Adrenal gland (tissue), 12 donors: Measurements from ENCODE around the gene TYMP. TPM values are rescaled to one million over a fixed set of nuclear protein-coding genes. Genes with fewer than 3 reads are reported as not detected.

Experiments used
- DNase-seq, 7 donors: peaks; one replicate each; pipeline ENCODE4 v3.0.0-alpha.2; 2019 to 2020
- H3K27ac ChIP-seq, 5 donors: fragments of 200-600 bp; sonication (generic) in 4 of 5; 1 replicate in 3 of 5; 2 replicates in 2 of 5; pipeline versions ENCODE4 v1.5.1 to v1.8.0; 2016 to 2020; ENCODE audit warnings: mild to moderate bottlenecking in 1 of 5
- H3K27me3 ChIP-seq: fragments of 200-600 bp; 2 replicates; pipeline ENCODE4 v1.8.0; 2021
- H3K36me3 ChIP-seq, 2 donors: fragments of 200-600 bp; replicated peaks in 1 of 2; 1 replicate in 1 of 2; 2 replicates in 1 of 2; pipeline versions ENCODE4 v1.5.1 to v1.8.0; 2018 to 2022
- H3K4me1 ChIP-seq, 2 donors: fragments of 200-600 bp; replicated peaks in 1 of 2; 1 replicate in 1 of 2; 2 replicates in 1 of 2; pipeline versions ENCODE4 v1.5.1 to v1.8.0; 2018 to 2021
- H3K4me3 ChIP-seq, 4 donors: fragments of 200-600 bp; sonication (generic) in 3 of 4; one replicate each; pipeline ENCODE4 v1.5.1; 2016 to 2018
- H3K9me3 ChIP-seq, 3 donors: fragments of 200-600 bp; sonication (generic) in 1 of 3; replicated peaks in 1 of 3; 1 replicate in 2 of 3; 2 replicates in 1 of 3; pipeline versions ENCODE4 v1.5.1 to v1.8.0; 2016 to 2021
- POLR2A ChIP-seq, 2 donors: fragments of 450-650 bp; IDR thresholded peaks; one replicate each; pipeline ENCODE4 v1.6.1; 2017; ENCODE audit warnings: antibody characterized with exemption in 2 of 2, mild to moderate bottlenecking in 2 of 2, moderate library complexity in 1 of 2
- WGBS, 4 donors: extraction: QIAGEN DNeasy Blood & Tissue Kit in 2 of 4; methylation state at CpG; one replicate each; pipeline versions ENCODE4 v1.1.5 to v1.1.7; 2013 to 2017; 5-methylcytosine and 5-hydroxymethylcytosine counted together
- intact Hi-C, 2 donors: fragments of 100-400 bp; cut with DNase I; formaldehyde crosslinking; loops; one replicate each; pipeline versions ENCODE4 v1.14.1 to v1.15.0; 2022 to 2023
- polyA plus RNA-seq, 3 donors: library from polyadenylated mRNA; stranded (reverse); fragments of 200-250 nt in 2 of 3; fragments of 350-450 nt in 1 of 3; fragmentation: Illumina TruSeq in 1 of 3; extraction: RNeasy Lipid Tissue Mini Kit (QIAGEN cat#74804) in 1 of 3; gene quantifications; one replicate each; pipeline ENCODE4 v1.2.3, GENCODE V29; 2013 to 2014
- total RNA-seq, 9 donors: library from RNA; depleted of rRNA in 4 of 9; stranded (reverse); fragments of >200 nt in 4 of 9; fragments of 120-200 nt in 1 of 9; fragmentation: NEBNext Ultra II Directional in 1 of 9; extraction: Animal tissue kit (Norgen Biotek cat#: 25700) in 1 of 9; gene quantifications; one replicate each; pipeline versions ENCODE4 v1.1.0 to v1.2.4, GENCODE V29; 2013 to 2023
- TF ChIP-seq, protein P1 (sequence below), 6 experiments: fragments of 450-650 bp in 4 of 6; fragments of 200-600 bp in 2 of 6; sonication (generic) in 1 of 6; IDR thresholded peaks; 1 replicate in 5 of 6; 2 replicates in 1 of 6; pipeline versions ENCODE4 v1.5.1 to v1.8.0; 2016 to 2021; ENCODE audit warnings: antibody characterized with exemption in 6 of 6, mild to moderate bottlenecking in 2 of 6, moderate library complexity in 1 of 6
- donor health status: healthy with polysubstance abuse.
- donor health status: Bipolar disorder and iron deficiency.
- donor health status: DM: yes; HTN: yes; CAD: no.
- donor health status: DM: no; HTN: no; CAD: no.
- donor health status: DM: no; HTN: no; CAD: no.
- donor health status: DM: yes; HTN: yes; CAD: no.

Gene TYMP
- total and polyA plus RNA-seq, 12 donors = 1.9 to 152 (median 64.5) TPM

DNA sequence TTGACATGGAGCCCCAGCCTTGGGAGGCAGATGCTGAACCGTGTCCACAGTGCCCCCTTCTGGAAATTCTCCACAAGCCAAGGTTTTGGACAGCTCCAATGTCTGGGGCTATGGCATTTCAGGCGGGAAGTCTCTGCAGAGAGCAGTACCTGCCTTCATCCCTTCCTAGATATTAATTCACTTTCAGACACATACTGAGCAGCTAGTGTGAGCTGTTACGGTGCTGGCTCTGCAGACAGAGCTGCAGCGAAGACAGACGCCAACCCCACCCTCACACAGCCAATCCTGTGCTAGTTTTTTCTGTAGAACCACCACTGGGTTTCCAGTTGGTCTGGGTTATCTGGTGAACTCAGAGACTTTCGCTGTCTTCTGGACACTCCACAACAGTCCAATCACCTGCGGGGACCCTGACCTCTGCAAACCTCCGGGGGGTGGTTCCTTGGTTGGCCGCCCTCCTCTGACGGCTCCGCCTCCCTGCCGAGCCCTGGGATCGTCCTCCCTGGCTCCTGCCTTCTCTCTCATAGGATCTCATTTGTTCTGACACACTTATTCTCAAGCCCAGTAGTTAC lies 31.4 kb downstream of the TYMP start:
- H3K27ac ChIP-seq = no peak overlapping the region
- TF ChIP-seq, protein P1, sequence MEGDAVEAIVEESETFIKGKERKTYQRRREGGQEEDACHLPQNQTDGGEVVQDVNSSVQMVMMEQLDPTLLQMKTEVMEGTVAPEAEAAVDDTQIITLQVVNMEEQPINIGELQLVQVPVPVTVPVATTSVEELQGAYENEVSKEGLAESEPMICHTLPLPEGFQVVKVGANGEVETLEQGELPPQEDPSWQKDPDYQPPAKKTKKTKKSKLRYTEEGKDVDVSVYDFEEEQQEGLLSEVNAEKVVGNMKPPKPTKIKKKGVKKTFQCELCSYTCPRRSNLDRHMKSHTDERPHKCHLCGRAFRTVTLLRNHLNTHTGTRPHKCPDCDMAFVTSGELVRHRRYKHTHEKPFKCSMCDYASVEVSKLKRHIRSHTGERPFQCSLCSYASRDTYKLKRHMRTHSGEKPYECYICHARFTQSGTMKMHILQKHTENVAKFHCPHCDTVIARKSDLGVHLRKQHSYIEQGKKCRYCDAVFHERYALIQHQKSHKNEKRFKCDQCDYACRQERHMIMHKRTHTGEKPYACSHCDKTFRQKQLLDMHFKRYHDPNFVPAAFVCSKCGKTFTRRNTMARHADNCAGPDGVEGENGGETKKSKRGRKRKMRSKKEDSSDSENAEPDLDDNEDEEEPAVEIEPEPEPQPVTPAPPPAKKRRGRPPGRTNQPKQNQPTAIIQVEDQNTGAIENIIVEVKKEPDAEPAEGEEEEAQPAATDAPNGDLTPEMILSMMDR (IDR thresholded peaks at IDR 0.05) = peak; percentile 46 to 69 (median 58)
- TF ChIP-seq POLR2A (IDR thresholded peaks at IDR 0.05) = no peak
- intact Hi-C loops = no loop called here
- peak; percentile 70 to 88 (median 76) for DNase-seq
- H3K9me3 ChIP-seq = no peaks in the 10 kb centered on the region
- H3K4me3 ChIP-seq = no peak overlapping the region
- H3K27me3 ChIP-seq = no peaks in the 10 kb centered on the region
- 2 to 16% (median 8%) methylated on average over 13 of the region's 13 CpGs for WGBS, 4 donors
- H3K36me3 ChIP-seq = peaks cover 0 to 10% of the 10 kb centered on the region in 2 donors
- peaks cover 0 to 4% of the 10 kb centered on the region in 2 donors for H3K4me1 ChIP-seq

DNA sequence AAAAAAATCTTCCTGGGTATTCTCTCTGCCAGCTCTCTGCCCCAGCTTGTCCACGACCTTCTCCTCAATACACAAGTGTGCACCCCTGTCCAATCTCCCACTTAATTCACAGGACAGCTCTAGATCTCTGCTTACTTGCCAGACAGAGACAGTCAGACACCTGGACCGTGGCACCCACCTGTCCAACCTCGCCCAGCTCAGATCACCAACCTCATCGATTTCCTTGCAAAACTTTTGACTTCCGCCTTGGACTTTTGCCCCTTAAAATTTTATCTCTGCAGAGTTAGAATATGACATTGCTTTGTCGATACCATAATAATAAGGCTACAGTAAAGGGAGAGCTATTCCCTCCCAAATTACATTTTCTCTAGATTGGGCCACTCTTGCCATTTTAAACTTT lies 32.7 kb downstream of the TYMP start:
- Histone ChIP-seq H3K27ac (no peak overlapping the region), H3K4me1 (peaks cover 0 to 4% of the 10 kb centered on the region in 2 donors), H3K27me3 (no peaks in the 10 kb centered on the region), H3K9me3 (no peaks in the 10 kb centered on the region), H3K36me3 (no peaks in the 10 kb centered on the region), H3K4me3 (no peak overlapping the region)
- WGBS, 4 donors = 83 to 92% (median 86%) methylated on average over 6 of the region's 6 CpGs
- intact Hi-C loops = no loop called here
- TF ChIP-seq, protein P1 (IDR thresholded peaks at IDR 0.05) = no peak
- TF ChIP-seq POLR2A (IDR thresholded peaks at IDR 0.05) = no peak
- DNase-seq = no peak

DNA sequence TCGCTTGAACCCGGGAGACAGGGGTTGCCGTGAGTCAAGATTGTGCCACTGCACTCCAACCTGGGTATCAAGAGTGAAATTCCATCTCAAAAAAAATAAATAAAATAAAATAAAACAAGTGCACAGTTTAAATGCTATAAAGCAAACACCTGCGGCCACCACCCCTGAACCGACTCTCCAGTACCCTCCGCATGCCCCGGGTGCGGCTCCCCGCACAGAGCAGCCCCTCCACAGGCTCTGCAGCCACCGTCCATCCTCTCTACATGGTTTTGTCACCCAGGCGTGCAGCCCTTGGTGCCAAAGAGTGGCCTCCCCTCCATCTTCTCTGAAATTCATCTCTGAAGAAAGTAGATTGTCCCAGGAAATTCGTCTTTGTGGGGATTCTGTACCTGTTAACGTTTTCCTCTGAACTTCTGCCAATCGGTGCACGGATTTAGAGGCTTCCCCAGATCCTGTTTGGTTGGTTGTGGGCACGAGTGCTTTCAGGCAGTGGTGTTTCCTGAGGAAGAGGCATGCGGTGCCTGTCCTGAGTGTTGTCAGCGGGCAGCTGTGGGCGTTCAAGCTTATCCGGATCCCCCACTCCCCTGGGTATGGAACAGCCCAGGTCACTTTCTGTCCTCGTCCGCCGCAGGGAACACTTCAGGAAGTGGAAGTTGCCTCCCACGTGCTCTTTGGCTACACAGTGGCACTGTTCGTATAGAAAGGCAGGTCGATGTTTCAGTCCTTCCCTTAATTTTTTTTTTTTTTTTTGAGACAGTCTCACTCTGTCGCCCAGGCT lies 39.1 kb downstream of the TYMP start:
- H3K4me1 ChIP-seq = no peaks in the 10 kb centered on the region
- TF ChIP-seq, protein P1 (IDR thresholded peaks at IDR 0.05) = no peak
- no peak for TF ChIP-seq POLR2A (IDR thresholded peaks at IDR 0.05)
- WGBS, 4 donors = 66 to 75% (median 70%) methylated on average over 24 to 27 of the region's 27 CpGs
- intact Hi-C loops = no loop called here
- H3K27me3 ChIP-seq = no peaks in the 10 kb centered on the region
- no peak overlapping the region for H3K4me3 ChIP-seq
- H3K27ac ChIP-seq = no peak overlapping the region
- DNase-seq = no peak
- H3K36me3 ChIP-seq = no peaks in the 10 kb centered on the region
- no peaks in the 10 kb centered on the region for H3K9me3 ChIP-seq

DNA sequence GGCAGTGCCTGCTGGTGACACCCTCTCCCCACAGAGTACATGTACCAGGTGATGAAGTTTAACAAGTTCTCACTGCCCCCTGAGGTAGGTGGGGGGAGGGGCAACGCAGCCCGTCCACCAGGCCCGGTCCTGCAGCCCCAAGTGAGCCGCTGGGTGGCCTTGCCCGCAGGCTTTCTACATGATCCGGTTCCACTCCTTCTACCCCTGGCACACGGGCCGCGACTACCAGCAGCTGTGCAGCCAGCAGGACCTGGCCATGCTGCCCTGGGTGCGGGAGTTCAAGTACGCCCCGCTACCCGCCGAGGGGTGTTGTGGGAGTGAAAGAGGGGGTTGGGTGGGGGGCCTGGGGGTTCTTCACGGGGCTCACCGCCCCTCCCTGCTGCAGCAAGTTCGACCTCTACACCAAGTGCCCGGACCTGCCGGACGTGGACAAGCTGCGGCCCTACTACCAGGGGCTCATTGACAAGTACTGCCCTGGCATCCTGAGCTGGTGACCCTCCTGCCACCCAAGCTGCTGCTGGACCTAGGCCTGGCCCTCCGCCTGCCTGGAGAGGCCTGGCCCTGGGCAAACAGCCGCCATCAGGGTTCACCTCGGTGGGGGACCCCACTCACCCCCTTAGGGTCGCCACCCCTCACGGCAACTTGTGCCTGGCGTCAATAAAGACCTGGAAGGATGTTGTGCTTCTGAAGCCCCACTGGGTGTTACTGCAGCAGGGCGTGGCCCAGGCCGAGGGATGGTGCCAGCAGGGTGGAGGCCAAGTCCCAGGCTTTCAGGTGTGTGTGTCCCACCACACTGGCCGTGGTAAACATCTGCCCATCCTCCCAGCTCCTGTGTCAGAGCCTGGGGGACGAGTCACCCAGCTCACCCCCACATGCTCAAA lies 40.2 kb downstream of the TYMP start:
- TF ChIP-seq, protein P1 (IDR thresholded peaks at IDR 0.05) = no peak
- TF ChIP-seq POLR2A (IDR thresholded peaks at IDR 0.05) = no peak
- no peaks in the 10 kb centered on the region for H3K36me3 ChIP-seq
- H3K27ac ChIP-seq = no peak overlapping the region
- intact Hi-C loops = no loop called here
- DNase-seq = no peak
- no peaks in the 10 kb centered on the region for H3K4me1 ChIP-seq
- 62 to 83% (median 74%) methylated on average over 4 to 31 of the region's 31 CpGs for WGBS, 4 donors
- H3K9me3 ChIP-seq = no peaks in the 10 kb centered on the region
- H3K4me3 ChIP-seq = no peak overlapping the region
- H3K27me3 ChIP-seq = no peaks in the 10 kb centered on the region
